IPS-NIHi7 (cell line): Measurements from ENCODE around the gene ACKR4.
"Not testable (repeated sequence)": the region's sequence is repeated elsewhere in the genome, so short reads cannot be mapped to it uniquely, and the experiment has no call there.

Source experiments
- DNase-seq: peaks from one replicate; pipeline ENCODE4 v3.0.0; 2012; ENCODE audit warnings: mixed read lengths; ENCODE audit errors: extremely low spot score

ACKR4 gene

DNA sequence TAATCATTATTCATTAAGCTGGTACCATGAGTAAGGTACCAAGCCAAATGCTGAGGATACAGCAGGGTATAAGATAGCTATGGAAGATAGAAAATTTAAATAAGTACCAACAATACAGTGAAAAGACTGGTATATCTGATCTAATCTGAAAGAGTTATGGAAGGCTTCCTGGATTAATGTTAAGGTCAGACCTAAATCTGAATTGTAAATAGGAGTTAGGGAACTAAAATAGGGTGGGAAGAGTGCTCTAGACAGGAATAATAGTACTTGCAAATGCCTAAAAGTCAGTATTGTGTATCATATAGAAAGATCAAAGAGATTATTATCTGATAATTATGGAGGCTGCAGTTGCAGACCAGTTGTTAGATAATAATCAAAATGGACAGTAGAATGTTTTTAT is 2.6 kb upstream of the ACKR4 start:
- no peak for DNase-seq

DNA sequence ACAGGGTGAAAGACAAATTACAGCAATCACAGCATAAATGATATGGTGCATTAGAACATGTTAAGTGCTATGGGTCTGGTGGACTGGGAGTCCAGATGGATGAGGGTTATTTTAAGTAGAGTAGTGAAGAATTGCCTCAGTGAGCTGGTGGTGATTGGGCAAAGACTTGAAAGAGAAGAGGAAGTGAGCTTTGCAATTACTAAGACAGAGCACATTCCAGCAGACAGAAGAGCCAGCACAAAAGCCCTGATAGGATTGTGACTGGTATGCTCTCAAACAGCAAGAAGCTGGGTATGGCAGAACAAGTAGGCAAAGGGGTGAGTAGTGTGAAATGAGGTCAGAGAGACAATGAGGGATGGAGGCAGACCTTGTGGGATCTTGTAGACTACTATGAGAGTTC is 2.1 kb upstream of the ACKR4 start:
- peak; percentile 19 for DNase-seq

DNA sequence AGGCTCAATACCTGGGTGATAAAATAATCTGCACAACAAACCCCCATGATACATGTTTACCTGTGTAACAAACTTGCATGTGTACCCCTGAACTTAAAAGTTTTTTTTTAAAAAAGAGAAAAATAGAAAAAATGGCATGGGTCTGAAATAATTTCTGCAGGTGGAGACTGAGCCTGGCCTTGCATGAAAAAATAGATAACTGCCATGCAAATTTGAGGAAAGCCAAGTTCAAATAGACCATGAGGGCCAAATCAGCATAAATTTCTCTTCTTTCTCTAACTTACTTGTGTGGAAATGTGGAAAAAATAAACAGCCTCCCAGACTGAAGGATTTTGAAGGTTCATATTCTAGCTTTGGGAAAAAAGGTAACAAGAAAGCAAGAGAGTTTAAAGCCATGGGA is 744 bp upstream of the ACKR4 start:
- no peak for DNase-seq

DNA sequence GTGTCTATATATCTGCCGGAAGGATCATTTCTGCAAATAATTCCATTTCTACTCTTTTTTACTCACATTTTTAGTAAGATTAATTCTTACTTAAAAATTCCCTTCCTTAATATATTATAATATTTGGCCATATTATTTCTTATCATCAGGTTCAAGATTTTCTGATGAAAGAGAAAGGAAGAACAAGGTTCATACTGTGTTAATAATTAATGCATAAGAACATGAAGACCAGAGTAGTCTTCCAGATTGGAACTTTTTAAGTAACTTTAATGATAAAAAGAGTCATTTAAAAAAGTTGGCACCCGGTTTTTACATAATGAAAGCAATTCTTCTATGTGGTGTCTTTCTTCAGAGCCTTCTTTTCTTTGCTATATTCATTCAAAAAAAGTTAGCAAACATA is 590 bp downstream of the ACKR4 start:
- DNase-seq: no peak

DNA sequence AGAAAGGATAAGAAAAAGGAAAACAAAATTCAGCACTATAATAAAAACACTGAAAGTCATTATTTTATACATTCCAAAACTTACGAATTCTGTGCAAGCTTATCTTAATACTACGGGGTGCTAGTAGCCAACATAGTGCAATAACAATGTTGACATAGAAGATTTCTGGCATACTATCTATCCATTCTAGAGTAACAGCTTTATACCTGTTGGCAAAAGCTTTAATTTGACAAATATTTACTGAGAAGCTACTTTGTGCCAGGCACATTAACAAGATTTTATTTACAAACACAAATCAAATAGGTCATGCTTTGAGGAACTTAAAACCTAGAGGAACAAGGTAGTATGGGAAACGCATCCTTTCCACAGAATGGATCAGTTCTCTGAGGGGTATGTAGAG is 1.1 kb downstream of the ACKR4 start:
- no peak for DNase-seq

DNA sequence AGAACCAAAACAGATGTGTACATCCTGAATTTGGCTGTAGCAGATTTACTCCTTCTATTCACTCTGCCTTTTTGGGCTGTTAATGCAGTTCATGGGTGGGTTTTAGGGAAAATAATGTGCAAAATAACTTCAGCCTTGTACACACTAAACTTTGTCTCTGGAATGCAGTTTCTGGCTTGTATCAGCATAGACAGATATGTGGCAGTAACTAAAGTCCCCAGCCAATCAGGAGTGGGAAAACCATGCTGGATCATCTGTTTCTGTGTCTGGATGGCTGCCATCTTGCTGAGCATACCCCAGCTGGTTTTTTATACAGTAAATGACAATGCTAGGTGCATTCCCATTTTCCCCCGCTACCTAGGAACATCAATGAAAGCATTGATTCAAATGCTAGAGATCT is 3.5 kb downstream of the ACKR4 start:
- DNase-seq: not testable (repeated sequence)

DNA sequence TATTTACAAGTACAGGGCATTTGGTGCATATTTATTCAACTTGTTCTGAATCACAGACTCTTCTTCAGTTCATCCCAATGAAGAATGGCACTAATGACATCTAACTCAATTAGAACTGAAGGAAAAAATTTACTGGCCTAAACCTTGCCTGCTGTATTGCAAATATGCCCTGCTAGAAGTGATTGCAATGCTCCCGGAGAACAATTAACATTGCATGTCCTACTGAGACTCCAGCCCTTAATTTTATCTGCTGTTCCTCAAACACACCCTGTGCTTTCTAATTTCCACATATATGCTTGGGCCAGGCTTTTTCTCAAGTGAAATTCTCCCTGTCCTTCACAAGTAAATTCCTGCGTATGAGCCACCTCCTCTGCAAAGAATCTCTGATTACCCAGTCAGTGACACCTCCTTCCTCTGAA is 8.3 kb downstream of the ACKR4 start:
- DNase-seq: no peak

DNA sequence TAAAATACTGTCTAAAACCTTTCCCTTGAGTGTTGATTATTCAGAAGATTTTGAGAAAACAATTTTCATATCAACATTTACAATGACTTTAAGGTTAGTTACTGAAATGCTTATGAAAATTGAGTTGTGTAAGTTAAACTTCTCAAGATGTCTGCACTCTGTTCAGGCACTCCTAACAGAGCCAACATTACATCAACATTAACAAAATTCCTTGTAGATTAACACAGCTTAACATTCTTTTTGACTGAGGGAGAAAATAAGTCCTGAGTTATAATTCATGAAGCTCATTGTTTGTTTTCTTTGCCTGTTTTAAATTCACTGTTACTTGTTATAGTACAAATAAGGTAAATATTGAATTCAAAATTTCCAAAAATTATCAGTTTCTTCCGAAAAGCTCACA is 9.0 kb downstream of the ACKR4 start:
- no peak for DNase-seq

DNA sequence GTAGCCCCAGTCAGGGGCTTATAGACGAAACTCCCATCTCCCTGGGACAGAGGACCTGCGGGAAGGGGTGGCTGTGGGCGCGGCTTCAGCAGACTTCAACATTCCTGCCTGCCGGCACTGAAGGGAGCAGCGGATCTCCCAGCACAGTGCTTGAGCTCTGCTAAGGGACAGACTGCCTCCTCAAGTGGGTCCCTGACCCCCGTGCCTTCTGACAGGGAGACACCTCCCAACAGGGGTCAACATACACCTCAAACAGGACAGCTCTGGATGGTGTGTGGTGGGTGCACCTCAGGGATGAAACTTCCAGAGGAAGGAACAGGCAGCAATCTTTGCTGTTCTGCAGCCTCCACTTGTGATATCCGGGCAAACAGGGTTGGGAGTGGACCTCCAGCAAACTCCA is 9.6 kb downstream of the ACKR4 start:
- not testable (repeated sequence) for DNase-seq

DNA sequence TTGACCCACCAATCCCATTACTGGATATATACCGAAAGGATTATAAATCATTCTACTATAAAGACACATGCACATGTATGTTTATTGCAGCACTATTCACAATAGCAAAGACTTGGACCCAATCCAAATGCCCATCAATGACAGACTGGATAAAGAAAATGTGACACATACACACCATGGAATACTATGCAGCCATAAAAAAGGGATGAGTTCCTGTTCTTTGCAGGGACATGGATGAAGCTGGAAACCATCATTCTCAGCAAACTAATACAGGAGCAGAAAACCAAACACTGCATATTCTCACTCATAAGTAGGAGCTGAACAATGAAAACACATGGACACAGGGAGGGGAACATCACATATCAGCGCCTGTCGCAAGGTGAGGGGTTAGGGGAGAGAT is 18.2 kb downstream of the ACKR4 start:
- DNase-seq: not testable (repeated sequence)

DNA sequence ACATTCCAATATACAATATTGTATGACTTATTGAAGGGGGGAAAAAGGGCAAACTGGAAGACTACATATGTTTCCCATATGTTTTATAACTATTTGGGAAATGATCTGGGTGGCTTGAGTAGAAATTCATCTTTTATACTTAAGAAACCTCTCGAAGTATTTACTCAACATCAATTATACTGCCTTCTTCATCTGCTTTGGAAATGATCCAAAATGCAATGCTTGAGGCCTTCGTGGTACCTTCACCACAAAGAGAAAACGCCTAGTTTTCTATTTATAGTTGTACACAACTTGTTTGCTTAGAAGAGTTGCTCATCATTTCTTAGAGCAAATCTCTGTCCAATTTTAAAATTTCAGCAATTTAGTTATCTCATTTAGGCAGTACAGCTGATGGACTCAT is 18.8 kb downstream of the ACKR4 start:
- no peak for DNase-seq

DNA sequence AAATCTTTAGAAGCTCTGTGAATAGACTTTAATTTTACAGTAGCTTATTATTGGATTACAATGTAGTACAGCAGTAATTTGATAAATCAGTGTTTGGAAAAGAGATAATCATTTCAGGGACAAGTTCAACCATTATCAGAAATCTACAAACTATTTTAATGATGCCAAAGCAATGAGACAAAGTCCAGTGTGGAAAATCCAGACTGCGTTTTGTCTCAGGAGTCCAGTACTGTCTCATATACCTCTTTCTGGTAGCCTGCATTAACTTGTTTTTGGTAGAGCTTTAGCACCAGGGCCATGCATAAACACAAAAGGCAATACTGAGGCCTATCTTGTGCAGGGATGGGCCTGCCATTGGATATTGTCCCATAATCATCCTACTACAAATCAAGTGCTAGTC is 19.7 kb downstream of the ACKR4 start:
- no peak for DNase-seq

DNA sequence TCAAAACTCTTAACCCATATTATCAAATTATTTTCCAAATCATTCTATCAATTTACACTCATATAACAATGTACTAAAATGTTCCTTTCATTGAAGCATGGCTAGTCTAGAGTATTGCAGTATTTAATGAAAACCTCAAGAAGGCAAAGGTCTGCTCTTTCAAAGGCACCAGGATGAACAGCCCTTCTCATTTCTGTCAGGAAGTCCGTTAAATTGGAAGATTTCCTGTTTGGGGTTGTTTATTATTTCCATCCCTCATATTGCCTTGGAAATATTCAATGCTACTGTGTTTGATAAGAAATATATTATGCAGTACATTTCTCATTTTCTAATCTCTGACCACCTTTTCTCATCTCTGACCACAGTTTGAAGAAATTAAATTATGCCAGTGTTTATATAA is 25.1 kb downstream of the ACKR4 start:
- no peak for DNase-seq

DNA sequence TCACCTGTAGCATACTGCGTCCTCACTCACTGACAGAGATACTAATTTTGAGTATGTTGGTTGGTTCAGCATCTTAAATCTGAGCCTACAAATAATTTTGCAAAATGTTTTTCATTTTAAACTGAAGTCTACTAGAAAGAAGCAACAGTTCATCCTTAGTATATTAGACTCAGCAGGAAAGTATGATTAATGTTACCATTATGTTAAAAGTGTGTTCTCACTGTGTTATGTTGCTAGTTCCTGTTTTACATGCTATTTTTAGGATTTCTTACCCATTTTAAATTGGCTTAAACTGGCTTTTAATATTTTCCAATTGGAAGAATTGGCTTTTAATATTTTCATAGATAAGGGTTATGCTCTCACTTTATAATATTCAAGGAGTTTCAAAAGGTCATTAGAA is 25.7 kb downstream of the ACKR4 start:
- DNase-seq: no peak

DNA sequence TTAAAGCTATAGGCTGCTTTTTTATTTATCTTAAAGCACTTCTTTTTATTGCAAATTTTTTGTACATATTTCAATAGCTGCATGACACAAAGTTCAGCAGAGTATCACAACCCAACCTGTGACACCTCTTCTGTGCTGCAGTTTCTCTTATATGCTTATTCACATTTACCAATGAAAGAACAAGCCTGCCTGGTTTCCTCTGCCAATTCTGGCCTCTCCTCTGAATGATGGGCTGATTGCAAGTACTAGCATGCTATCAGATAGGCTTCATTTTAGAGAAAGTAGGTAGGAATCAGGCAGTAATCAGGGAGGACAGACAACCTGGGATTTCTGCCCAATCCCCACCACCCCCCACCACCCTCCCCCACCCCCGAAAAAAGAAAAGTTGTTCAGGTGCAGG is 26.6 kb downstream of the ACKR4 start:
- no peak for DNase-seq

DNA sequence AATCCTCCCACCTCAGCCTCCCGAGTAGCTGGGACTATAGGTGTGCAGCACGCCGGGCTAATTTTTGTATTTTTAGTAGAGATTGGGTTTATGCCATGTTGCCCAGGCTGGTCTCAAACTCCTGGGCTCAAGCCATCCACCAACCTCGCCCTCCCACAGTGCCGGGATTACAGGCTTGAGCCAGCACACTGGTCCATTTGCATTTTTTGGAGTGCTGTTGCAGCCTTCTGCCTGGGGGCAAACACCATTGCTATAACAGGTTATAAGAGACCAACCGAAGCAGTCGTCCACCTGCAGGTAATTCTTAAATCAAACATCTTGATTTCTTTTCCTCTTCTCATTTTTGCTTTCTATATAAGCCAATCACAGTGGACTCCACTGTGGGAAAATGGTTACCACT is 27.7 kb downstream of the ACKR4 start:
- DNase-seq: no peak

DNA sequence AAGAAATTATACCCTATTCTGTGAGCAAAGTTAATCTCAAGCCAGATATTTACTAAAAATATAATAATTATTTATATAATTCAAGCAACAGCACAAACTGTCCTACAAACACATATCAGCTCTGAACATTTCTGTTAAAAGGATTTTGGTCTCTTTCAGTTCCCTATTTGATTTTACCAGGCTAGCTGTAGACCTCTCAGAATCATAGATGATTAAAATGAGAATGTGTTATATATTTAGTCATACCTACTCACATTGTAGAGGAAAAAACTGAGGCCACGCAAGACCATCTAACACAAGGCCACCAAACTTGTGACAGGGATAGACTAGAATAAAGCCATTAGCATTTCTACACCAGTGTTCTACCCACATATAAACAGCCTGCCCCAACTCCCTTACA is 28.5 kb downstream of the ACKR4 start:
- DNase-seq: no peak

DNA sequence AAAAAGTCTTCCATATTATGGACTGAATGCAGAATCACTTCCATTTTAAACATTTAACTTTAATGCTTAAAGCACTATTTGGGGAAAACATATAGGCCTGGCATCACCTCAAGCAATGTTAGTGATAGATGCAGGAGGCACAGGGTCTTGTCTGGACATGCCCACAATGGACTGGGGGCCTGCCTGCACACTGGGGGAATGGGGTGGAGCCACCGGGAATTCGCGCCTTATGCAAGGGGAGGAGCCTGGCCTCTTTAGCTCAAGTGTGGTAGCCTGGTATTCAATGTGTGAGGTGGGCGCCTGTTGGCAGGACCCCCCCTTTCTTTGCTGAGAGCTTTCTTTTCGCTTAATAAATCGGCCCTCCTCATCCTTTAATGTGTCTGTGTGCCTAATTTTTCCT is 29.9 kb downstream of the ACKR4 start:
- DNase-seq: no peak

DNA sequence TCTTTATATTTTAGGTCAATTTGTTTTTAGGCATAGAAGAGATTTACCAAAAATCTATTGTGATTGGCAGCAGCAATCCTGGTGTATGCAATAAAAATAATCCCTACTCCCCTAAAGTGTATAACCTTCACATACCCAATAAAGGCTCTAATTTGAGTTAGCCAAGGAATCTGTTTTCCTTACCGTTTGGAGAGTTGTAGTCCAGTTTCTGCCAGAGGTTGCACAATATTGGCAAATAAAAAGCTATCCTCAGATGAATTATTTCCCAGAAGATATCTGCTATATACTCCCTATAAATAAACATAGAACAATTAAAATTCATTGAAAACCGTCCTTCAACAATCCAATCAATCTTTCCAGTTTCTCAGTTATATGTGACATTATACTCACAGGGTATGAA is 31.1 kb downstream of the ACKR4 start:
- no peak for DNase-seq

DNA sequence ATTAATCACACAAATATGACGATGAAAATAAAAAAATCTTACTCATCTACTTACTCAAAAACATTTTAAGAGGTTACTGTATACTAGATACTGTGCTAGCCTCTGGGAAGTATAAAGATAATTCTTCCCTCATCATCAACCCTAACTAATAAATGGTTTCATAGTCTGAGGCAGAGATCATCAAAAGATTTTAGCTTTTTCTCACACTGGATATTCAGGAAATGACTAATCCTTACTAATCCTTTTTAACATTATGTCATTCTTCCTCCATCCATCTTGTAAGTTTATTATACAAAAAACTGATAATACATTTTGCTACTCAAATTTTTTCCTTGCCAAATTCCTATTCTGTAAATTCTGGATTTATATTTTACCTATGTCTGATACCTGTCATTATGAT is 32.9 kb downstream of the ACKR4 start:
- DNase-seq: no peak

DNA sequence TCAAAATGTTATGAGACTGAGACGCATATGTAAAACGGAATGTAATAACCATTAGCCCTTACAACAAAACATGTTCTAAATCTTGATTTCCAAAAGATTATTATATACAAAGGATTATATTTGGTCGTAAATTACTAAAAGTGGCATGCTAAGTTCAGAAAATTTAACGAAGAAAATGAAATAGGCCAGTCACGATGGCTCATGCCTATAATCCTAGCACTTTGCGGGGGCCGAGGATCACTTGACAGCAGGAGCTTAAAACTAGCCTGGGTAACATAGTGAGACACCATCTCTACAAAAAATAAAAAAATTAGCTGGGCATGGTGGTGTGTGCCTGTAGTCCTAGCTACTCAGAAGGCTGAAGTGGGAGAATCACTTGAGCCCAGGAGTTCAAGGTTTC is 33.5 kb downstream of the ACKR4 start:
- no peak for DNase-seq

DNA sequence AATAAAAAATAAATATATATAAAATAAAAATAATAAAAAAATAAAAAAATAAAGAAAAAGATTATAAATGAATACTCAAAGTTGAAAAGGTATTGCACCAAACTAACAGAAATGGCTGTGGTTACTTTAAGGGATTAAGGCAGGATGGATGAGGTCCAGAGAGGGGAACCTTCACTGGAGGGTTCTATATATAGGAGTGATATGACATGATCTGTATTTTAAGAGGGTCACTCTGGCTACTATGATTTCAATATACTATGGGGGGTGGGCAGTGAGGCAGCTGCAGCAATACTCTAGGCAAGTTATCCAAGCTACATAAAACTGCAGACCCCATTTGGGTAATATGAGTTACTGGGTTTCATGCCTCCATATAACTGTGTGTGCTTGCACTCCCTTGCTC is 38.0 kb downstream of the ACKR4 start:
- DNase-seq: no peak

DNA sequence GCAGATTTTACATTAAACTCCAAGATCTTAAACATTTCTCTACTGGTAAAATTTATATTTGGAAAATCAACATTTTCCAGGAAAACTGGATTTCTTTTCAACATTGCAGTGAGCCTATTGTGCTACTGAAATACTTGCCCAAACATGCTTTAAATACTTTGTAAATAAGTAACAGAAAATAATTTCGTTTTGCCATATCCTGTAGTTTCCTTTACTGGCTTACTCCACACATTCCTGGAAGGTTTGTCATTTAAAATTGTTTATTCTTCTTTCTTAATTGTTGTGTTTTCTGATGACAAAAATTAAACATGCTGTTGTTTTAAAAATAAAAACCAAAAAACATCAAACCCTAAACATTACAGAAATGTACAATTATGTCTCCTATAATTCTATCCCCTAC is 40.5 kb downstream of the ACKR4 start:
- DNase-seq: no peak

DNA sequence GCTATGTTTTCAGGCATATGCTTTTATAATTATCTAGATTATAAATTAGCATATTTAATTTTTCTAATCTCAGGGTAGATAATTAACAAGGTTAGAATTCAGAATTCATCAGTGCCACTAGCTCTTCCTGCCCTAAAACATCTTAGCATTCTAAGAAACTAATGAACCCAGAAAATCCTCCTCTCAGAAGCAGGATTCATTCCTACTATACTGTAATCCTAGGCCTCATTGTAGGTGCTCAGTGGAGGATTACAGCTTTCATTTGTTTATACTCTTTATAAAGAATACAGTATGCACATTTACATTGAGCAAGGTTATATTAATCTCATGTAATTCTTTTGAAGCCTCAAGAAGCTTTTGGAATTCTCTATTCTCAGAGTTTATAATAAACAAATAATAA is 41.6 kb downstream of the ACKR4 start:
- no peak for DNase-seq

DNA sequence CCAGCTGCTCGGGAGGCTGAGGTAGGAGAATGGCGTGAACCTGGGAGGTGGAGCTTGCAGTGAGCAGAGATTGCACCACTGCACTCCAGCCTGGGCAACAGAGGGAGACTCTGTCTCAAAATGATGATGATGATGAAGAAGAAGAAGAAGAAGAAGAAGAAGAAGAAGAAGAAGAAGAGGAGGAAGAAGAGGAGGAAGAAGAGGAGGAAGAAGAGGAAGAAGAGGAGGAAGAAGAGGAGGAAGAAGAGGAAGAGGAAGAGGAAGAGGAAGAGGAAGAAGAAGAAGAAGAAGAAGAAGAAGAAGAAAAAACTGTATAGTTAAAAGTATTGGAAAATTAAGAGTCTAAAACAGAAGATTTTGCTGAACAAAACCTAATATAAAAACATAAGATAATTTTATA is 44.4 kb downstream of the ACKR4 start:
- DNase-seq: not testable (repeated sequence)
